ENCODE results near the gene MYO5B.

DNA sequence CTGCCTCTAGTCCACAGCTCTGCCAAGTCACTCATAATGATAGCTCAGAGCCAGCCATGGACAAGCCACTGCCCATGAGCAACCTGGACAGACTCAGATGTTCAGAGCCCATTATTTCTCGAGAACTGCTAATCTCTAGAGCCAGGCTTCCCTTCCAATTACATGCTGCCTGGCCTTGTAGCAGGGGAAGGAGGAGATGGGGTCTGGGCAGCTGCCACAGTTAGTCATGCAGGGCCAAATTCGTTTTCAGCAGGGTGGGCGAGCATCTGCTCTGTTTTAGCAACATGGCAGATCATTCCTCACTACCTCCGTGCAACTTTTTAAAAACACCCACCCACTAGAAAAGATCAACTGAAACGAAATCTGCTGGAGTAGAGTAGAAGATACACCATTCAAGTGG lies 141.8 kb downstream of the MYO5B start:
- TF ChIP-seq EZH2phosphoT487 (IDR thresholded peaks at IDR 0.05) (no peak), CTCF (IDR thresholded peaks at IDR 0.05) (no peak), EZH2 (IDR thresholded peaks at IDR 0.05) (no peak)
